HepG2 (cell line): ENCODE data around the gene C9orf78. TPM values are rescaled to one million over a fixed set of nuclear protein-coding genes. Genes with fewer than 3 reads are reported as not detected.

Experiments
- ATAC-seq: fragments of 200-7000 bp; cut with Tn5 transposase; 3 replicates; pipeline ENCODE4 v1.9.1; 2020; ENCODE audit warnings: mild to moderate bottlenecking, moderate library complexity
- BruUV-seq: library from RNA; stranded (reverse); fragments of 400-500 nt; replicated peaks from 2 replicates; lab custom pipeline; 2021; lab: Mats Ljungman, UMichigan
- CTCF ChIA-PET: fragments of 300-600 bp; formaldehyde crosslinking; extraction: SDS; loops from one replicate; lab custom pipeline; 2021; ENCODE audit warnings: low total read pairs, inconsistent platforms, low intra/inter-chr PET ratio; lab: Yijun Ruan, JAX
- POLR2A ChIA-PET: fragments of 350-600 bp; sonication (Branson Sonifier 250); formaldehyde crosslinking; loops from one replicate; lab custom pipeline; 2020; ENCODE audit warnings: antibody characterized with exemption, inconsistent platforms; lab: Yijun Ruan, JAX
- DNase-seq: peaks from one replicate; pipeline ENCODE4 v3.0.0-alpha.2; 2015; ENCODE audit warnings: low spot score
- FAIRE-seq: peaks from 3 replicates; lab custom pipeline; 2011; peaks lifted over from hg19 to GRCh38; lab: Jason Lieb, UNC
- H2AFZ ChIP-seq: one replicate; pipeline ENCODE4 v1.6.1; 2011; ENCODE audit warnings: low read length, inconsistent platforms
- H3K27ac ChIP-seq: fragments of 300-600 bp; 3 replicates; pipeline ENCODE4 v1.8.0; 2011; ENCODE audit warnings: mixed run types, mild to moderate bottlenecking, mixed read lengths, low read length, inconsistent platforms; ENCODE audit not compliant: insufficient read depth; ENCODE audit errors: extremely low read length
- H3K27me3 ChIP-seq, 2 experiments: fragments of 200-600 bp in 1 of 2; 2 replicates in 1 of 2; 3 replicates in 1 of 2; pipeline versions ENCODE4 v1.6.0 to v1.8.0; 2011; ENCODE audit warnings: low read length in 2 of 2, mild to moderate bottlenecking in 2 of 2, moderate library complexity in 2 of 2, inconsistent platforms in 1 of 2; ENCODE audit not compliant: insufficient read depth in 2 of 2, control insufficient read depth in 1 of 2
- H3K36me3 ChIP-seq, 2 experiments: fragments of 200-600 bp in 1 of 2; replicated peaks in 1 of 2; 2 replicates in 1 of 2; 3 replicates in 1 of 2; pipeline versions ENCODE4 v1.5.1 to v1.8.0; 2011; ENCODE audit warnings: low read length in 2 of 2, inconsistent platforms in 1 of 2; ENCODE audit not compliant: insufficient read depth in 2 of 2, control insufficient read depth in 1 of 2
- H3K4me1 ChIP-seq: 2 replicates; pipeline ENCODE4 v1.5.1; 2012; ENCODE audit warnings: low read length, inconsistent platforms; ENCODE audit not compliant: insufficient read depth
- H3K4me2 ChIP-seq: 2 replicates; pipeline ENCODE4 v1.6.0; 2011; ENCODE audit warnings: low read depth, low read length, inconsistent platforms
- H3K4me3 ChIP-seq, 3 experiments: fragments of 200-600 bp in 1 of 3; sonication (generic), shearing (Covaris generic) in 1 of 3; replicated peaks in 1 of 3; 2 replicates each; pipeline ENCODE4 v1.5.1; 2011 to 2016; ENCODE audit warnings: low read length in 3 of 3, inconsistent platforms in 2 of 3, low read depth in 2 of 3, mild to moderate bottlenecking in 2 of 3, control low read depth in 1 of 3, mixed read lengths in 1 of 3; ENCODE audit not compliant: insufficient read depth in 1 of 3
- H3K79me2 ChIP-seq: one replicate; pipeline ENCODE4 v1.6.1; 2011; ENCODE audit warnings: low read length, inconsistent platforms; ENCODE audit not compliant: insufficient read depth
- H3K9ac ChIP-seq: 2 replicates; pipeline ENCODE4 v1.6.0; 2011; ENCODE audit warnings: mild to moderate bottlenecking, low read depth, low read length, inconsistent platforms; ENCODE audit not compliant: insufficient read depth
- H3K9me3 ChIP-seq: 2 replicates; pipeline ENCODE4 v1.5.1; 2012; ENCODE audit warnings: mild to moderate bottlenecking, low read length
- H4K20me1 ChIP-seq: 2 replicates; pipeline ENCODE4 v1.6.0; 2011; ENCODE audit warnings: inconsistent platforms, mild to moderate bottlenecking, low read length, moderate library complexity; ENCODE audit not compliant: insufficient read depth
- ATAD3A ChIP-seq: sonication (generic); formaldehyde crosslinking; IDR thresholded peaks from 2 replicates; pipeline ENCODE4 v1.4.0; 2020; ENCODE audit warnings: missing genetic modification reagents
- ELF3 ChIP-seq: IDR thresholded peaks from 2 replicates; pipeline ENCODE4 v1.6.1; 2016; ENCODE audit warnings: missing genetic modification reagents, missing compliant biosample characterization
- RARA ChIP-seq: IDR thresholded peaks from 2 replicates; pipeline ENCODE4 v1.6.1; 2016; ENCODE audit warnings: missing genetic modification reagents, missing compliant biosample characterization
- SMAD9 ChIP-seq: sonication (generic); formaldehyde crosslinking; IDR thresholded peaks from 2 replicates; pipeline ENCODE4 v1.5.1; 2020; ENCODE audit warnings: mild to moderate bottlenecking, missing genetic modification reagents
- ZNF451 ChIP-seq: sonication (generic); formaldehyde crosslinking; IDR thresholded peaks from 2 replicates; pipeline ENCODE4 v1.5.0; 2020; ENCODE audit warnings: mild to moderate bottlenecking, missing genetic modification reagents
- ZNF558 ChIP-seq: sonication (generic); formaldehyde crosslinking; IDR thresholded peaks from 2 replicates; pipeline ENCODE4 v1.9.0; 2022; ENCODE audit warnings: mild to moderate bottlenecking, missing genetic modification reagents, borderline replicate concordance
- ZNF629 ChIP-seq: sonication (generic); formaldehyde crosslinking; conservative IDR thresholded peaks from 2 replicates; pipeline ENCODE4 v1.5.0; 2020; ENCODE audit warnings: missing genetic modification reagents
- WGBS: methylation state at CpG from one replicate; pipeline ENCODE4 v1.1.6; 2017; ENCODE audit warnings: low lambda C conversion rate; 5-methylcytosine and 5-hydroxymethylcytosine counted together
- in situ Hi-C: cut with HindIII; loops from 2 replicates; pipeline ENCODE4 v1.10.0; 2017; ENCODE audit warnings: low pct_unique_long_range_greater_than_20kb; ENCODE audit not compliant: extremely low pct_ligation_motif_present
- intact Hi-C: fragments of 100-400 bp; cut with micrococcal nuclease; formaldehyde crosslinking; loops from one replicate; pipeline ENCODE4 v1.10.0; 2022; ENCODE audit not compliant: unreplicated experiment
- polyA plus RNA-seq, 8 experiments: library from polyadenylated mRNA; depleted of rRNA in 3 of 8; stranded (reverse) in 7 of 8; unstranded in 1 of 8; fragments of >200 nt; fragmentation: Illumina TruSeq in 4 of 8; extraction: Trizol in 4 of 8; gene quantifications; 2 replicates each; pipeline versions ENCODE4 v1.2.1 to v1.2.3, GENCODE V29; 2011 to 2016; ENCODE audit warnings: low read depth in 4 of 8, missing spikeins in 1 of 8, mixed read lengths in 1 of 8; ENCODE audit not compliant: insufficient read depth in 1 of 8
- total RNA-seq, 5 experiments: library from RNA; depleted of rRNA; stranded (reverse); fragments of >200 nt; fragmentation: Illumina TruSeq; extraction: Trizol; gene quantifications; 2 replicates each; pipeline ENCODE4 v1.2.3, GENCODE V29; 2016; ENCODE audit warnings: low read depth in 1 of 5
- TF ChIP-seq, protein P1 (sequence below): sonication (generic); formaldehyde crosslinking; IDR thresholded peaks from 2 replicates; pipeline ENCODE4 v1.8.1; 2023; ENCODE audit warnings: mild to moderate bottlenecking, inconsistent platforms, moderate library complexity, missing genetic modification reagents, borderline replicate concordance
- TF ChIP-seq, protein P2 (sequence below): sonication (generic); formaldehyde crosslinking; IDR thresholded peaks from 2 replicates; pipeline ENCODE4 v1.5.0; 2020; ENCODE audit warnings: mild to moderate bottlenecking, missing genetic modification reagents, borderline replicate concordance
- TF ChIP-seq, protein P3 (sequence below): sonication (generic); formaldehyde crosslinking; IDR thresholded peaks from 2 replicates; pipeline ENCODE4; 2020; ENCODE audit warnings: missing genetic modification reagents, mild to moderate bottlenecking, borderline replicate concordance

Gene C9orf78
- total and polyA plus RNA-seq, 2 of the 13 experiments (the other 11 are each of a cell fraction or from before 2014, with no cell fraction given), result 18.4 to 35.5 TPM

DNA sequence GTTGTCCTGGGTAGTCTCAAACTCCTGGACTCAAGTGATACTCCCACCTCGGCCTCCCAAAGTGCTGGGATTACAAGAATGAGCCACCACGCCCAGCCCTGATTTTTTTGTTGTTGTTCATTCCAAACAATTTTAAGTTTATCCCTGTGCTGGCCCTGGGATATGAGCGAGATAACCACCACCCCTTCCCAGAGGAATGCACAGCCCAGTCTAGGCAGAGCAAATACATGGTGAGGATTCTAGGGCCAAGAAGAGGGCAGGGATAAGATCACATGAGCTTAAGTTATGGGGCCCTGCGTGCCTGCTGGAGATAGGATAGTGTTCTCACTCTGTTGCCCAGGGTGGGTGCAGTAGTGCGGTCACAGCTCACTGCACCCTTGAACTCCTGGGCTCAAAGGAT, 53.1 kb downstream of the C9orf78 start:
- 2% methylated on average over 5 of the region's 5 CpGs for WGBS

DNA sequence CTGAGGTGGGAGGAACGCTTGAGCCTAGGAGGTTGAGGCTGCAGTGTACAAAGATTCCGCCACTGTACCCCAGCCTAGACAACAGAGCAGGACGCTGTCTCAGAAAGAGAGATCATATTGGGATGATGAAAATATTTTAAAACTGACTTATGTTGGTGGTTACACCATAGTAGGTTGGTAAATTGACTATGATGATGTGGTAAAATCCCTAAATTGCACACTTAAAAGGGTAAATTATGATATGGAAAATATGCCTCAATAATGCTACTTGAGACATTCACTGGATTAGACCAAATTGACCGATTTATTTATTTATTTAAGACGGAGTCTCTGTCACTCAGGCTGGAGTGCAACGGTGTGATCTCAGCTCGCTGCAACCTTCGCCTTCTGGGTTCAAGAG, 53.9 kb downstream of the C9orf78 start:
- H4K20me1 ChIP-seq, result no peaks in the 10 kb centered on the region
- WGBS, result 46% methylated on average over 8 of the region's 8 CpGs
- peaks cover 12% of the 10 kb centered on the region; the same call in 1 of the 2 replicates for H3K4me1 ChIP-seq
- in situ Hi-C loops (loop anchor here (5.0 to 10.0 kb wide), 2 partner anchors 44 to 136 kb away; partner anchors contain the start of gene ASB6), intact Hi-C loops (loop anchor here (5.0 kb wide), 1 partner anchor 139 kb away; the partner anchor contains the start of gene ASB6)
- no peak overlapping the region for H3K4me3 ChIP-seq
- no peaks in the 10 kb centered on the region for H3K9me3 ChIP-seq
- ChIA-PET CTCF (no interaction called here), POLR2A (no interaction called here)
- ATAC-seq (no peak), DNase-seq (no peak), FAIRE-seq (no peak)
- no peaks in the 10 kb centered on the region for H3K36me3 ChIP-seq
- peaks cover 1 to 12% of the 10 kb centered on the region in 2 experiments; a peak in 3 of 5 replicates for H3K27me3 ChIP-seq
- no TSS peak for BruUV-seq
- H3K79me2 ChIP-seq, result no peaks in the 10 kb centered on the region
- no peak overlapping the region for H3K9ac ChIP-seq
- H3K27ac ChIP-seq, result no peak overlapping the region
- no peak overlapping the region for H3K4me2 ChIP-seq
- TF ChIP-seq, protein P1, sequence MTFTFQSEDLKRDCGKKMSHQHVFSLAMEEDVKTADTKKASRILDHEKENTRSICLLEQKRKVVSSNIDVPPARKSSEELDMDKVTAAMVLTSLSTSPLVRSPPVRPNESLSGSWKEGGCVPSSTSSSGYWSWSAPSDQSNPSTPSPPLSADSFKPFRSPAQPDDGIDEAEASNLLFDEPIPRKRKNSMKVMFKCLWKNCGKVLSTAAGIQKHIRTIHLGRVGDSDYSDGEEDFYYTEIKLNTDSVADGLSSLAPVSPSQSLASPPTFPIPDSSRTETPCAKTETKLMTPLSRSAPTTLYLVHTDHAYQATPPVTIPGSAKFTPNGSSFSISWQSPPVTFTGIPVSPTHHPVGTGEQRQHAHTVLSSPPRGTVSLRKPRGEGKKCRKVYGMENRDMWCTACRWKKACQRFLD, result no peak
- TF ChIP-seq, protein P2, sequence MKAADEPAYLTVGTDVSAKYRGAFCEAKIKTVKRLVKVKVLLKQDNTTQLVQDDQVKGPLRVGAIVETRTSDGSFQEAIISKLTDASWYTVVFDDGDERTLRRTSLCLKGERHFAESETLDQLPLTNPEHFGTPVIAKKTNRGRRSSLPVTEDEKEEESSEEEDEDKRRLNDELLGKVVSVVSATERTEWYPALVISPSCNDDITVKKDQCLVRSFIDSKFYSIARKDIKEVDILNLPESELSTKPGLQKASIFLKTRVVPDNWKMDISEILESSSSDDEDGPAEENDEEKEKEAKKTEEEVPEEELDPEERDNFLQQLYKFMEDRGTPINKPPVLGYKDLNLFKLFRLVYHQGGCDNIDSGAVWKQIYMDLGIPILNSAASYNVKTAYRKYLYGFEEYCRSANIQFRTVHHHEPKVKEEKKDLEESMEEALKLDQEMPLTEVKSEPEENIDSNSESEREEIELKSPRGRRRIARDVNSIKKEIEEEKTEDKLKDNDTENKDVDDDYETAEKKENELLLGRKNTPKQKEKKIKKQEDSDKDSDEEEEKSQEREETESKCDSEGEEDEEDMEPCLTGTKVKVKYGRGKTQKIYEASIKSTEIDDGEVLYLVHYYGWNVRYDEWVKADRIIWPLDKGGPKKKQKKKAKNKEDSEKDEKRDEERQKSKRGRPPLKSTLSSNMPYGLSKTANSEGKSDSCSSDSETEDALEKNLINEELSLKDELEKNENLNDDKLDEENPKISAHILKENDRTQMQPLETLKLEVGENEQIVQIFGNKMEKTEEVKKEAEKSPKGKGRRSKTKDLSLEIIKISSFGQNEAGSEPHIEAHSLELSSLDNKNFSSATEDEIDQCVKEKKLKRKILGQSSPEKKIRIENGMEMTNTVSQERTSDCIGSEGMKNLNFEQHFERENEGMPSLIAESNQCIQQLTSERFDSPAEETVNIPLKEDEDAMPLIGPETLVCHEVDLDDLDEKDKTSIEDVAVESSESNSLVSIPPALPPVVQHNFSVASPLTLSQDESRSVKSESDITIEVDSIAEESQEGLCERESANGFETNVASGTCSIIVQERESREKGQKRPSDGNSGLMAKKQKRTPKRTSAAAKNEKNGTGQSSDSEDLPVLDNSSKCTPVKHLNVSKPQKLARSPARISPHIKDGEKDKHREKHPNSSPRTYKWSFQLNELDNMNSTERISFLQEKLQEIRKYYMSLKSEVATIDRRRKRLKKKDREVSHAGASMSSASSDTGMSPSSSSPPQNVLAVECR (CRISPR knock-in tag), result no peak
- TF ChIP-seq, protein P3, sequence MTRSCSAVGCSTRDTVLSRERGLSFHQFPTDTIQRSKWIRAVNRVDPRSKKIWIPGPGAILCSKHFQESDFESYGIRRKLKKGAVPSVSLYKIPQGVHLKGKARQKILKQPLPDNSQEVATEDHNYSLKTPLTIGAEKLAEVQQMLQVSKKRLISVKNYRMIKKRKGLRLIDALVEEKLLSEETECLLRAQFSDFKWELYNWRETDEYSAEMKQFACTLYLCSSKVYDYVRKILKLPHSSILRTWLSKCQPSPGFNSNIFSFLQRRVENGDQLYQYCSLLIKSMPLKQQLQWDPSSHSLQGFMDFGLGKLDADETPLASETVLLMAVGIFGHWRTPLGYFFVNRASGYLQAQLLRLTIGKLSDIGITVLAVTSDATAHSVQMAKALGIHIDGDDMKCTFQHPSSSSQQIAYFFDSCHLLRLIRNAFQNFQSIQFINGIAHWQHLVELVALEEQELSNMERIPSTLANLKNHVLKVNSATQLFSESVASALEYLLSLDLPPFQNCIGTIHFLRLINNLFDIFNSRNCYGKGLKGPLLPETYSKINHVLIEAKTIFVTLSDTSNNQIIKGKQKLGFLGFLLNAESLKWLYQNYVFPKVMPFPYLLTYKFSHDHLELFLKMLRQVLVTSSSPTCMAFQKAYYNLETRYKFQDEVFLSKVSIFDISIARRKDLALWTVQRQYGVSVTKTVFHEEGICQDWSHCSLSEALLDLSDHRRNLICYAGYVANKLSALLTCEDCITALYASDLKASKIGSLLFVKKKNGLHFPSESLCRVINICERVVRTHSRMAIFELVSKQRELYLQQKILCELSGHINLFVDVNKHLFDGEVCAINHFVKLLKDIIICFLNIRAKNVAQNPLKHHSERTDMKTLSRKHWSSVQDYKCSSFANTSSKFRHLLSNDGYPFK (CRISPR knock-in tag), result no peak
- TF ChIP-seq RARA (CRISPR knock-in tag), result no peak
- no peak for TF ChIP-seq ZNF451 (CRISPR knock-in tag)
- no peak overlapping the region for H2AFZ ChIP-seq

More for the DNA sequence above, 53.1 kb downstream of the C9orf78 start:
- Histone ChIP-seq H3K36me3 (no peaks in the 10 kb centered on the region), H3K27ac (no peak overlapping the region), H4K20me1 (no peaks in the 10 kb centered on the region), H3K4me3 (no peak overlapping the region), H3K27me3 (peaks cover 2 to 19% of the 10 kb centered on the region in 2 experiments; a peak in 3 of 5 replicates), H3K4me1 (peaks cover 8% of the 10 kb centered on the region; the same call in 1 of the 2 replicates), H3K9ac (no peak overlapping the region), H3K4me2 (no peak overlapping the region), H2AFZ (no peak overlapping the region), H3K9me3 (no peaks in the 10 kb centered on the region), H3K79me2 (no peaks in the 10 kb centered on the region)
- TF ChIP-seq ZNF629 (CRISPR knock-in tag) (no peak), ELF3 (no peak), ZNF558 (CRISPR knock-in tag) (no peak), SMAD9 (CRISPR knock-in tag) (no peak), ATAD3A (CRISPR knock-in tag) (no peak)
- intact Hi-C loops (loop anchor here (5.0 kb wide), 1 partner anchor 140 kb away; the partner anchor contains the start of gene ASB6), in situ Hi-C loops (loop anchor here (5.0 to 10.0 kb wide), 2 partner anchors 45 to 137 kb away; partner anchors contain the start of gene ASB6)
- FAIRE-seq (no peak), DNase-seq (no peak), ATAC-seq (no peak)
- BruUV-seq, result no TSS peak
- ChIA-PET CTCF (no interaction called here), POLR2A (no interaction called here)
